DND-41 (cell line): ENCODE results near the gene TIMM23.

Source experiments
- ATAC-seq: fragments of 200-7000 bp; cut with Tn5 transposase; 3 replicates; pipeline ENCODE4 v1.9.1; 2021; ENCODE audit warnings: low read depth; ENCODE audit not compliant: insufficient read depth
- DNase-seq: peaks from one replicate; pipeline ENCODE4 v3.0.0-alpha.2; 2020
- H2AFZ ChIP-seq: 2 replicates; pipeline ENCODE4 v1.6.0; 2012; ENCODE audit warnings: low read depth, low read length
- H3K27ac ChIP-seq: 2 replicates; pipeline ENCODE4 v1.5.1; 2012; ENCODE audit warnings: low read length, inconsistent platforms
- H3K27me3 ChIP-seq: fragments of 200-600 bp; sonication (generic); 2 replicates; pipeline ENCODE4 v1.6.0; 2012; ENCODE audit warnings: low read length, mild to moderate bottlenecking, inconsistent platforms; ENCODE audit not compliant: insufficient read depth, poor library complexity
- H3K36me3 ChIP-seq: 2 replicates; pipeline ENCODE4 v1.5.1; 2012; ENCODE audit warnings: low read length, inconsistent platforms; ENCODE audit not compliant: insufficient read depth
- H3K4me1 ChIP-seq: 2 replicates; pipeline ENCODE4 v1.5.1; 2012; ENCODE audit warnings: mild to moderate bottlenecking, low read length; ENCODE audit not compliant: insufficient read depth
- H3K4me2 ChIP-seq: 2 replicates; pipeline ENCODE4 v1.6.0; 2012; ENCODE audit warnings: mild to moderate bottlenecking, moderate library complexity, low read length, inconsistent platforms; ENCODE audit not compliant: insufficient read depth
- H3K4me3 ChIP-seq, 2 experiments: fragments of 200-600 bp in 1 of 2; shearing (Covaris generic) in 1 of 2; 2 replicates each; pipeline ENCODE4 v1.5.1; 2012 to 2016; ENCODE audit warnings: inconsistent platforms in 2 of 2, low read length in 2 of 2, mild to moderate bottlenecking in 2 of 2, low read depth in 1 of 2, moderate library complexity in 1 of 2
- H3K79me2 ChIP-seq: 2 replicates; pipeline ENCODE4 v1.6.0; 2012; ENCODE audit warnings: low read length, inconsistent platforms; ENCODE audit not compliant: insufficient read depth
- H3K9ac ChIP-seq: 2 replicates; pipeline ENCODE4 v1.6.0; 2012; ENCODE audit warnings: low read depth, mild to moderate bottlenecking, inconsistent platforms, low read length, moderate library complexity
- H3K9me3 ChIP-seq: 2 replicates; pipeline ENCODE4 v1.5.1; 2012; ENCODE audit warnings: low read length, moderate library complexity, mild to moderate bottlenecking, inconsistent platforms; ENCODE audit not compliant: insufficient read depth, severe bottlenecking
- H4K20me1 ChIP-seq: 2 replicates; pipeline ENCODE4 v1.6.0; 2012; ENCODE audit warnings: low read length; ENCODE audit not compliant: insufficient read depth
- CTCF ChIP-seq: IDR thresholded peaks from 2 replicates; pipeline ENCODE4 v1.5.1; 2012; ENCODE audit warnings: borderline replicate concordance, low read length, moderate library complexity, mild to moderate bottlenecking; ENCODE audit not compliant: poor library complexity, severe bottlenecking; ENCODE audit errors: extremely low read depth
- EZH2 ChIP-seq: IDR thresholded peaks from 3 replicates; pipeline ENCODE4 v1.6.1; 2012; ENCODE audit warnings: borderline replicate concordance, low read depth, mild to moderate bottlenecking, moderate library complexity, low read length, inconsistent platforms; ENCODE audit not compliant: severe bottlenecking

The TIMM23 gene

GRCh38 chr10:46037107-46037825 is 65.0 kb downstream of the TIMM23 start:
- no peaks in the 10 kb centered on the region for H3K9me3 ChIP-seq
- no peak for TF ChIP-seq EZH2
- no peak for TF ChIP-seq CTCF
- H3K36me3 ChIP-seq: no peaks in the 10 kb centered on the region
- ATAC-seq: no peak
- DNase-seq: no peak
- no peak overlapping the region for H3K27ac ChIP-seq
- H3K4me2 ChIP-seq: no peak overlapping the region
- H3K4me1 ChIP-seq: peaks cover 5% of the 10 kb centered on the region
- H3K9ac ChIP-seq: no peak overlapping the region
- H3K79me2 ChIP-seq: no peaks in the 10 kb centered on the region
- H3K4me3 ChIP-seq: no peak overlapping the region
- H3K27me3 ChIP-seq: no peaks in the 10 kb centered on the region
- H2AFZ ChIP-seq: no peak overlapping the region
- H4K20me1 ChIP-seq: no peaks in the 10 kb centered on the region

- Histone ChIP-seq H4K20me1 (no peaks in the 10 kb centered on the region), H3K4me1 (no peaks in the 10 kb centered on the region), H3K9ac (no peak overlapping the region), H3K27me3 (no peaks in the 10 kb centered on the region), H3K4me2 (no peak overlapping the region), H3K36me3 (no peaks in the 10 kb centered on the region), H3K4me3 (no peak overlapping the region), H3K27ac (no peak overlapping the region), H3K79me2 (no peaks in the 10 kb centered on the region), H2AFZ (no peak overlapping the region), H3K9me3 (no peaks in the 10 kb centered on the region)
- DNase-seq (no peak), ATAC-seq (no peak)
- TF ChIP-seq EZH2: no peak
- no peak for TF ChIP-seq CTCF
These were observed 67.7 kb downstream of the TIMM23 start for GRCh38 chr10:46040004-46040403.

- Histone ChIP-seq H3K9ac (no peak overlapping the region), H4K20me1 (no peaks in the 10 kb centered on the region), H3K4me3 (no peak overlapping the region), H3K9me3 (no peaks in the 10 kb centered on the region), H3K27ac (no peak overlapping the region), H3K27me3 (no peaks in the 10 kb centered on the region), H2AFZ (no peak overlapping the region), H3K4me1 (no peaks in the 10 kb centered on the region), H3K79me2 (no peaks in the 10 kb centered on the region), H3K4me2 (no peak overlapping the region), H3K36me3 (no peaks in the 10 kb centered on the region)
- ATAC-seq (no peak), DNase-seq (no peak)
- TF ChIP-seq EZH2 (no peak), CTCF (no peak)
These were observed 70.2 kb downstream of the TIMM23 start for GRCh38 chr10:46042527-46042926.
